Astrocyte of the spinal cord (primary cell): ENCODE data around the gene MYT1.
"Not testable (repeated sequence)": the region's sequence is repeated elsewhere in the genome, so short reads cannot be mapped to it uniquely, and the experiment has no call there.

Source experiments
- DNase-seq: peaks from one replicate; pipeline ENCODE4 v3.0.0; 2011; ENCODE audit warnings: low read depth, low spot score
- H3K4me3 ChIP-seq: 2 replicates; pipeline ENCODE4 v1.5.1; 2011; ENCODE audit warnings: low read depth, mild to moderate bottlenecking, low read length, moderate library complexity
- CTCF ChIP-seq: IDR thresholded peaks from 2 replicates; pipeline ENCODE4 v1.5.1; 2012; ENCODE audit warnings: low read depth, mild to moderate bottlenecking, low read length, inconsistent platforms
- in situ Hi-C: cut with HindIII; loops from 2 replicates; pipeline ENCODE4 v1.10.0; 2017; ENCODE audit warnings: low sequenced_read_pairs

The MYT1 gene

GRCh38 chr20:64131406-64131805, 32.8 kb upstream of the MYT1 start:
- DNase-seq, result no peak
- in situ Hi-C loops, result no loop called here
- TF ChIP-seq CTCF, result peak; percentile 37
- no peak overlapping the region for H3K4me3 ChIP-seq

DNA sequence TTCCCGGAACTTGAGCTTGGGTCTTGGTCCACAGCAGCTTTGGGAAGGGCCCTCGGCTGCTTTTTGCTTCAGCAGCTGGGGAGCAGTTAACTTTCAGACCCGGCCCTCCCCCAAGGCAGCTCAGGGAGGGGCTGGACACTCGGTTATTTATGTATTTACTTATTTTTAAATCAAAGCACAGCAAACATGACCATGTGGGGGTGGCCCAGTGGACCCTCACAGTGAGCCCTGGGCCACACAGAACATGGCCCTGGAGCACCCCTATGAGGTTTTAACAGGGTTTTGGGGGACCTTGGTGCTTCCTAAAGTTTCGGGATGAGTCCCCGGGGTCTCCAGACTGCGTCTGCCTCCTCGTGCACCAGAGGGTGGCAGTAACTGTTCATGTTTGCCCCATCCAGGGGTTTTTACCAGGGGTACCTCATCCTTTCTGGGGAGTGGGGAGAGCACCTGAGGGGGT, 30.3 kb upstream of the MYT1 start:
- DNase-seq, result no peak
- peak; percentile 12 for TF ChIP-seq CTCF
- no peak overlapping the region for H3K4me3 ChIP-seq
- in situ Hi-C loops, result no loop called here

GRCh38 chr20:64134744-64135143, 29.5 kb upstream of the MYT1 start:
- in situ Hi-C loops, DNase-seq, H3K4me3 ChIP-seq: not testable (repeated sequence)

DNA sequence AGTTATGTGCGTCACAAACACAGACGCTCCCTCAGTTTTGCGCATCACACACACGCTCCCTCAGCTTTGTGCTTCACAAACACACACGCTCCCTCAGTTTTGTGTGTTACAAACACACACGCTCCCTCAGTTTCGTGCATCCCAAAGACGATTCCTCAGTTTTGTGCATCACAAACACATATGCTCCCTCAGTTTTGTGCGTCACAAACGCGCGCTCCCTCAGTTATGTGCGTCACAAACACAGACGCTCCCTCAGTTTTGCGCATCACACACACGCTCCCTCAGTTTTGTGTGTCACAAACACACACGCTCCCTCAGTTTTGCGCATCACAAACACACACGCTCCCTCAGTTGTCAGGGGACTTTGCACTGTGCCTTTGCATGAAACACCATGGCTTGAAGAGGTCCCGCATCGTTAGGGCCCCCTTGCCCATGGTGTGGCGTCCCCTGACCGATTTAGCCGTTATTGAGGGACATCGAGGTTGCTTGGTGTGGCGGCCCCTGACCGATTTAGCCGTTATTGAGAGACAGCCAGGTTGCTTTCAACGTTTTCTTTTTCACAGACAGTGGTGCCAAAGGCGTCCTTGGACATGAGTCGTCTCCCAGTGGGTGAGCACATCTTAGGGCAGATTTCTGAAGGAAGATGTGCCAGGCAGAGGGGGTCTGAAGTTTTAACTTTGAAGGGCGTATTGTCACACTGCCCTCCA, 28.1 kb upstream of the MYT1 start:
- in situ Hi-C loops, result no loop called here
- TF ChIP-seq CTCF, result no peak
- DNase-seq, result no peak
- H3K4me3 ChIP-seq, result no peak overlapping the region

GRCh38 chr20:64137598-64138031, 26.6 kb upstream of the MYT1 start:
- no peak for DNase-seq
- no peak overlapping the region for H3K4me3 ChIP-seq
- in situ Hi-C loops, result no loop called here
- TF ChIP-seq CTCF, result no peak

GRCh38 chr20:64138276-64138815, 25.9 kb upstream of the MYT1 start:
- in situ Hi-C loops, result no loop called here
- TF ChIP-seq CTCF, result no peak
- no peak for DNase-seq
- no peak overlapping the region for H3K4me3 ChIP-seq

DNA sequence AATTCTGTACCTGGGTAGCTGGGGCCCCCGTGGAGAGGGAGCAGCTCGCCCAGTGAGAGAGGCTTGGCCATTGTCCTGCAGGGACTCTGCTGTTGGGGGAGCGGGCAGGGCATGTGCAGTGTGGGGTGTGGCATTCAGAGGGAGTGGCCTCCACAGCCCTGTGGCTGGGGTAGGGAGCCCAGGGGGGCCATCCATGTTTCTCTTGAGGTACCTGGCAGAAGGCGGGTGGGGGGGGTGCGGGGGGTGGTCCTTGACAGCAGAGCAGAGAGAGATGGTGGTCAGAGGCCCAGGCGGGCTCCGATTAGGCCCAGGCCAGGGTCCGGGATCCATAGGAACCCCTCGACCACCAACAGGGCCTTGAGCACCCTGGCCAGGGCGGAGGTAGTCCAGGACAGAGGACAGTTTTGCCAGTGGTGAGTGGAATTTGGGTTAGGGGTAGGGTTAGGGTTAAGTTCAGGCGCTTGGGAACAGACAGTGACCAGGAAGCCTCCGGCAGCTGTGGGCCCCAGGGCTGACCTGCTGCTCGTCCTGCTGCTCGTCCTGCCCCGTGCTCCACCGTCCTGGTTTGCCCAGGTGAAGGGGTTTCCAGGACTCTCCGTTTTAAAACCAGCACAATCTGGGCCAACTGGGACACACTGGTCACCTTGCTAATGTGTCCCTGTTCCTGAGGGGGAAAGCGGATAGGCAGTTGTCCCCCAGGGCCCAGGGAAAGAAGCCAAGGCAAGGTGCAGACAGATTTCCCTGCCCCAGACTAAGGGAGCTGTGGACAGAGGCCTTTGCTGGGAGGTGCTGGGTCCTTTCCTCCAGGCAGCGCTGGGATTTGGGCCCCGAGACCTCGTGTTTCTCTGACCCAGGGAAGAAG, 24.8 kb upstream of the MYT1 start:
- TF ChIP-seq CTCF, result no peak
- H3K4me3 ChIP-seq, result no peak overlapping the region
- DNase-seq, result no peak
- in situ Hi-C loops, result no loop called here
